HepG2 (cell line): ENCODE data around the gene IL5RA. TPM values are rescaled to one million over a fixed set of nuclear protein-coding genes. Genes with fewer than 3 reads are reported as not detected.

Experiments used
- ATAC-seq: fragments of 200-7000 bp; cut with Tn5 transposase; 3 replicates; pipeline ENCODE4 v1.9.1; 2020; ENCODE audit warnings: mild to moderate bottlenecking, moderate library complexity
- BruUV-seq: library from RNA; stranded (reverse); fragments of 400-500 nt; replicated peaks from 2 replicates; lab custom pipeline; 2021; lab: Mats Ljungman, UMichigan
- CTCF ChIA-PET: fragments of 300-600 bp; formaldehyde crosslinking; extraction: SDS; loops from one replicate; lab custom pipeline; 2021; ENCODE audit warnings: low total read pairs, inconsistent platforms, low intra/inter-chr PET ratio; lab: Yijun Ruan, JAX
- POLR2A ChIA-PET: fragments of 350-600 bp; sonication (Branson Sonifier 250); formaldehyde crosslinking; loops from one replicate; lab custom pipeline; 2020; ENCODE audit warnings: antibody characterized with exemption, inconsistent platforms; lab: Yijun Ruan, JAX
- DNase-seq: peaks from one replicate; pipeline ENCODE4 v3.0.0-alpha.2; 2015; ENCODE audit warnings: low spot score
- FAIRE-seq: peaks from 3 replicates; lab custom pipeline; 2011; peaks lifted over from hg19 to GRCh38; lab: Jason Lieb, UNC
- H2AFZ ChIP-seq: one replicate; pipeline ENCODE4 v1.6.1; 2011; ENCODE audit warnings: low read length, inconsistent platforms
- H3K27ac ChIP-seq: fragments of 300-600 bp; 3 replicates; pipeline ENCODE4 v1.8.0; 2011; ENCODE audit warnings: mixed run types, mild to moderate bottlenecking, mixed read lengths, low read length, inconsistent platforms; ENCODE audit not compliant: insufficient read depth; ENCODE audit errors: extremely low read length
- H3K27me3 ChIP-seq, 2 experiments: fragments of 200-600 bp in 1 of 2; 2 replicates in 1 of 2; 3 replicates in 1 of 2; pipeline versions ENCODE4 v1.6.0 to v1.8.0; 2011; ENCODE audit warnings: low read length in 2 of 2, mild to moderate bottlenecking in 2 of 2, moderate library complexity in 2 of 2, inconsistent platforms in 1 of 2; ENCODE audit not compliant: insufficient read depth in 2 of 2, control insufficient read depth in 1 of 2
- H3K36me3 ChIP-seq, 2 experiments: fragments of 200-600 bp in 1 of 2; replicated peaks in 1 of 2; 2 replicates in 1 of 2; 3 replicates in 1 of 2; pipeline versions ENCODE4 v1.5.1 to v1.8.0; 2011; ENCODE audit warnings: low read length in 2 of 2, inconsistent platforms in 1 of 2; ENCODE audit not compliant: insufficient read depth in 2 of 2, control insufficient read depth in 1 of 2
- H3K4me1 ChIP-seq: 2 replicates; pipeline ENCODE4 v1.5.1; 2012; ENCODE audit warnings: low read length, inconsistent platforms; ENCODE audit not compliant: insufficient read depth
- H3K4me2 ChIP-seq: 2 replicates; pipeline ENCODE4 v1.6.0; 2011; ENCODE audit warnings: low read depth, low read length, inconsistent platforms
- H3K4me3 ChIP-seq, 3 experiments: fragments of 200-600 bp in 1 of 3; sonication (generic), shearing (Covaris generic) in 1 of 3; replicated peaks in 1 of 3; 2 replicates each; pipeline ENCODE4 v1.5.1; 2011 to 2016; ENCODE audit warnings: low read length in 3 of 3, inconsistent platforms in 2 of 3, low read depth in 2 of 3, mild to moderate bottlenecking in 2 of 3, control low read depth in 1 of 3, mixed read lengths in 1 of 3; ENCODE audit not compliant: insufficient read depth in 1 of 3
- H3K79me2 ChIP-seq: one replicate; pipeline ENCODE4 v1.6.1; 2011; ENCODE audit warnings: low read length, inconsistent platforms; ENCODE audit not compliant: insufficient read depth
- H3K9ac ChIP-seq: 2 replicates; pipeline ENCODE4 v1.6.0; 2011; ENCODE audit warnings: mild to moderate bottlenecking, low read depth, low read length, inconsistent platforms; ENCODE audit not compliant: insufficient read depth
- H3K9me3 ChIP-seq: 2 replicates; pipeline ENCODE4 v1.5.1; 2012; ENCODE audit warnings: mild to moderate bottlenecking, low read length
- H4K20me1 ChIP-seq: 2 replicates; pipeline ENCODE4 v1.6.0; 2011; ENCODE audit warnings: inconsistent platforms, mild to moderate bottlenecking, low read length, moderate library complexity; ENCODE audit not compliant: insufficient read depth
- ARNT2 ChIP-seq: sonication (generic); formaldehyde crosslinking; IDR thresholded peaks from 2 replicates; pipeline ENCODE4 v1.8.0; 2022; ENCODE audit warnings: mild to moderate bottlenecking, low read depth, missing genetic modification reagents, moderate library complexity
- ASH2L ChIP-seq: fragments of 300-600, 200-600 bp; sonication (generic); IDR thresholded peaks from 2 replicates; pipeline ENCODE4 v1.7.0; 2017; ENCODE audit warnings: low read depth, mild to moderate bottlenecking, moderate library complexity, mixed read lengths, low read length; ENCODE audit not compliant: insufficient read length
- BRF2 ChIP-seq: sonication (generic); formaldehyde crosslinking; IDR thresholded peaks from 2 replicates; pipeline ENCODE4 v1.8.1; 2022; ENCODE audit warnings: mild to moderate bottlenecking, missing genetic modification reagents
- HBP1 ChIP-seq: IDR thresholded peaks from 2 replicates; pipeline ENCODE4 v1.6.1; 2016; ENCODE audit warnings: low read depth, control low read depth
- HHEX ChIP-seq: IDR thresholded peaks from 2 replicates; pipeline ENCODE4 v1.6.1; 2016; ENCODE audit warnings: control low read depth
- JARID2 ChIP-seq: sonication (generic); formaldehyde crosslinking; IDR thresholded peaks from 2 replicates; pipeline ENCODE4 v1.8.1; 2023; ENCODE audit warnings: missing genetic modification reagents, inconsistent platforms; ENCODE audit not compliant: insufficient replicate concordance
- KLF6 ChIP-seq: IDR thresholded peaks from 2 replicates; pipeline ENCODE4 v1.8.0; 2016; ENCODE audit warnings: missing biosample characterization, missing genetic modification reagents
- PBX3 ChIP-seq: sonication (generic); formaldehyde crosslinking; IDR thresholded peaks from 2 replicates; pipeline ENCODE4 v1.8.1; 2023; ENCODE audit warnings: missing genetic modification reagents, inconsistent platforms, borderline replicate concordance
- PHF21A ChIP-seq: sonication (generic); formaldehyde crosslinking; IDR thresholded peaks from 2 replicates; pipeline ENCODE4 v1.5.0; 2020; ENCODE audit warnings: mild to moderate bottlenecking, missing genetic modification reagents
- POLR2A ChIP-seq, 2 experiments: IDR thresholded peaks; 2 replicates each; pipeline ENCODE4 v1.6.1; 2011; ENCODE audit warnings: low read depth in 2 of 2, low read length in 2 of 2, mild to moderate bottlenecking in 1 of 2, moderate library complexity in 1 of 2; ENCODE audit not compliant: insufficient read depth in 1 of 2
- RFXAP ChIP-seq: sonication (generic); formaldehyde crosslinking; IDR thresholded peaks from 2 replicates; pipeline ENCODE4 v1.4.0; 2020; ENCODE audit warnings: missing genetic modification reagents, borderline replicate concordance
- SSRP1 ChIP-seq: IDR thresholded peaks from 2 replicates; pipeline ENCODE4 v1.6.1; 2016; ENCODE audit warnings: control low read depth
- YEATS4 ChIP-seq: sonication (generic); formaldehyde crosslinking; IDR thresholded peaks from 2 replicates; pipeline ENCODE4 v1.4.0; 2020; ENCODE audit warnings: missing genetic modification reagents, borderline replicate concordance
- ZNF180 ChIP-seq: sonication (generic); formaldehyde crosslinking; IDR thresholded peaks from 2 replicates; pipeline ENCODE4 v1.4.0; 2020; ENCODE audit warnings: low read depth, missing genetic modification reagents, borderline replicate concordance
- ZNF44 ChIP-seq: sonication (generic); formaldehyde crosslinking; IDR thresholded peaks from 2 replicates; pipeline ENCODE4 v1.5.1; 2020; ENCODE audit warnings: mild to moderate bottlenecking, missing genetic modification reagents
- ZNF605 ChIP-seq: sonication (generic); formaldehyde crosslinking; IDR thresholded peaks from 2 replicates; pipeline ENCODE4 v1.8.0; 2022; ENCODE audit warnings: mild to moderate bottlenecking, missing genetic modification reagents
- ZNF629 ChIP-seq: sonication (generic); formaldehyde crosslinking; conservative IDR thresholded peaks from 2 replicates; pipeline ENCODE4 v1.5.0; 2020; ENCODE audit warnings: missing genetic modification reagents
- ZNF761 ChIP-seq: sonication (generic); formaldehyde crosslinking; conservative IDR thresholded peaks from 2 replicates; pipeline ENCODE4 v1.4.0; 2020; ENCODE audit warnings: mild to moderate bottlenecking, missing genetic modification reagents
- ZNF850 ChIP-seq: sonication (generic); formaldehyde crosslinking; conservative IDR thresholded peaks from 2 replicates; pipeline ENCODE4 v1.9.0; 2021; ENCODE audit warnings: mild to moderate bottlenecking, missing genetic modification reagents
- WGBS: methylation state at CpG from one replicate; pipeline ENCODE4 v1.1.6; 2017; ENCODE audit warnings: low lambda C conversion rate; 5-methylcytosine and 5-hydroxymethylcytosine counted together
- in situ Hi-C: cut with HindIII; loops from 2 replicates; pipeline ENCODE4 v1.10.0; 2017; ENCODE audit warnings: low pct_unique_long_range_greater_than_20kb; ENCODE audit not compliant: extremely low pct_ligation_motif_present
- intact Hi-C: fragments of 100-400 bp; cut with micrococcal nuclease; formaldehyde crosslinking; loops from one replicate; pipeline ENCODE4 v1.10.0; 2022; ENCODE audit not compliant: unreplicated experiment
- polyA plus RNA-seq, 8 experiments: library from polyadenylated mRNA; depleted of rRNA in 3 of 8; stranded (reverse) in 7 of 8; unstranded in 1 of 8; fragments of >200 nt; fragmentation: Illumina TruSeq in 4 of 8; extraction: Trizol in 4 of 8; gene quantifications; 2 replicates each; pipeline versions ENCODE4 v1.2.1 to v1.2.3, GENCODE V29; 2011 to 2016; ENCODE audit warnings: low read depth in 4 of 8, missing spikeins in 1 of 8, mixed read lengths in 1 of 8; ENCODE audit not compliant: insufficient read depth in 1 of 8
- total RNA-seq, 5 experiments: library from RNA; depleted of rRNA; stranded (reverse); fragments of >200 nt; fragmentation: Illumina TruSeq; extraction: Trizol; gene quantifications; 2 replicates each; pipeline ENCODE4 v1.2.3, GENCODE V29; 2016; ENCODE audit warnings: low read depth in 1 of 5
- TF ChIP-seq, protein P1 (sequence below): IDR thresholded peaks from 2 replicates; pipeline ENCODE4 v1.6.1; 2016; ENCODE audit warnings: control low read depth

The IL5RA gene
- total and polyA plus RNA-seq, 2 of the 13 experiments (the other 11 are each of a cell fraction or from before 2014, with no cell fraction given) = not detected

- TF ChIP-seq, protein P1, sequence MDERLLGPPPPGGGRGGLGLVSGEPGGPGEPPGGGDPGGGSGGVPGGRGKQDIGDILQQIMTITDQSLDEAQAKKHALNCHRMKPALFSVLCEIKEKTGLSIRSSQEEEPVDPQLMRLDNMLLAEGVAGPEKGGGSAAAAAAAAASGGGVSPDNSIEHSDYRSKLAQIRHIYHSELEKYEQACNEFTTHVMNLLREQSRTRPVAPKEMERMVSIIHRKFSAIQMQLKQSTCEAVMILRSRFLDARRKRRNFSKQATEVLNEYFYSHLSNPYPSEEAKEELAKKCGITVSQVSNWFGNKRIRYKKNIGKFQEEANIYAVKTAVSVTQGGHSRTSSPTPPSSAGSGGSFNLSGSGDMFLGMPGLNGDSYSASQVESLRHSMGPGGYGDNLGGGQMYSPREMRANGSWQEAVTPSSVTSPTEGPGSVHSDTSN (CRISPR knock-in tag) = no peak
- TF ChIP-seq RFXAP (CRISPR knock-in tag) (no peak), ZNF44 (CRISPR knock-in tag) (no peak), SSRP1 (no peak), PBX3 (no peak), ZNF180 (CRISPR knock-in tag) (no peak)
Observed at GRCh38 chr3:3129579-3129978, 19.4 kb upstream of the IL5RA start (continued).

- in situ Hi-C loops (no loop called here), intact Hi-C loops (no loop called here)
- no peaks in the 10 kb centered on the region for H4K20me1 ChIP-seq
- H3K4me3 ChIP-seq = peak overlapping the region; percentile 79 to 99 (median 91)
- H3K36me3 ChIP-seq = peaks cover 7 to 19% of the 10 kb centered on the region in 2 experiments; a peak in 3 of 5 replicates
- TSS peak; percentile 69 for BruUV-seq
- peaks cover 32% of the 10 kb centered on the region for H3K4me1 ChIP-seq
- peak overlapping the region; percentile 77 for H3K27ac ChIP-seq
- WGBS = 13% methylated on average over 20 of the region's 20 CpGs
- CTCF ChIA-PET = no interaction called here
- POLR2A ChIA-PET = no interaction called here
- peak overlapping the region; percentile 94 for H3K9ac ChIP-seq
- H2AFZ ChIP-seq = no peak overlapping the region
- ATAC-seq = peak; percentile 51
- peak overlapping the region; percentile 83 for H3K4me2 ChIP-seq
- H3K27me3 ChIP-seq = no peaks in the 10 kb centered on the region; a peak in 1 of 5 replicates
- H3K9me3 ChIP-seq = no peaks in the 10 kb centered on the region
- peak; percentile 20 for DNase-seq
- no peak for FAIRE-seq
- peaks cover 22% of the 10 kb centered on the region for H3K79me2 ChIP-seq
- 0 out of 2 replicates have a peak, but pooled peaks have one; percentile 4 for TF ChIP-seq ZNF761 (CRISPR knock-in tag)
- peak; percentile 7 for TF ChIP-seq ASH2L
- TF ChIP-seq HHEX (CRISPR knock-in tag) = no peak
- TF ChIP-seq ZNF605 (CRISPR knock-in tag) = 0 out of 2 replicates have a peak, but pooled peaks have one; percentile 24
- no peak; the same call in 1 of the 2 replicates for TF ChIP-seq YEATS4 (CRISPR knock-in tag)
- TF ChIP-seq ARNT2 = peak; percentile 8; the same call in 1 of the 2 replicates
- peak in 1 of 2 experiments; percentile 44; a peak in 1 of 4 replicates for TF ChIP-seq POLR2A (IDR thresholded peaks at IDR 0.05; ENCODE audit: insufficient read depth in 1 of 2, low read depth in 2 of 2, low read length in 2 of 2)
- peak; percentile 64 for TF ChIP-seq ZNF629
- TF ChIP-seq HBP1 = no peak; the same call in 1 of the 2 replicates
- no peak for TF ChIP-seq BRF2 (CRISPR knock-in tag)
- no peak for TF ChIP-seq JARID2
- no peak for TF ChIP-seq PHF21A (CRISPR knock-in tag)
- TF ChIP-seq ZNF850 (CRISPR knock-in tag) = no peak
- no peak for TF ChIP-seq KLF6 (CRISPR knock-in tag)
Observed at GRCh38 chr3:3127432-3128010, 17.3 kb upstream of the IL5RA start.
